NOMO-1 (cell line): ENCODE measurements around the gene FAM227B.
A peak's percentile ranks its signal among the peaks of the same experiment; 100 is the strongest.

Experiments used
- DNase-seq, 2 experiments: peaks; one replicate each; lab custom pipeline; 2025; ENCODE audit not compliant: unreplicated experiment in 2 of 2; lab: John Stamatoyannopoulos, UW

FAM227B gene, protein sequence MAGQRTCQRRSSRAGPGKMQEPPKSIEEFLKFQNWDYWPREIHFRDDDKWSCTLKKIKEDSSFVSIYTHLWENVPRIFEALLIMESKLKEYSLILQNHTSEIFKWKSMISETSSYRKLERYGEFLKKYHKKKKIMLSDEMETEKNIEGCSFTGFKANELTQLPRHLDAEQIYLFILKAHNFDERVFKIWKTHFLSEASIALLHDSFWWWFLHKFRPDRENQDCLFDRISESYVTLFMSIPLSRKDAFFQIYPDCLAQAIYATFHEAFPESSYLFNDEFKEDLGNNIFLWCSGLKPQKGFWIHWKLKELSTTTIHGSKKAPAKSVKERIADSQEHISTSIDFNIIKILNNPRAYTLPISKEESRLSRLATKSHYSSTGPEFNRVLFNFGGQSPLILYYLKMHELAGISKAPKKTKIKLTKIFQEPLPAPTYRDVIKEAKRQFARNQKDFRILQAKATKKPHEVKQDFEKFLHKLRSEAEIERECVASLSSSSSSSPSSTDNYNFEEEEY

DNA sequence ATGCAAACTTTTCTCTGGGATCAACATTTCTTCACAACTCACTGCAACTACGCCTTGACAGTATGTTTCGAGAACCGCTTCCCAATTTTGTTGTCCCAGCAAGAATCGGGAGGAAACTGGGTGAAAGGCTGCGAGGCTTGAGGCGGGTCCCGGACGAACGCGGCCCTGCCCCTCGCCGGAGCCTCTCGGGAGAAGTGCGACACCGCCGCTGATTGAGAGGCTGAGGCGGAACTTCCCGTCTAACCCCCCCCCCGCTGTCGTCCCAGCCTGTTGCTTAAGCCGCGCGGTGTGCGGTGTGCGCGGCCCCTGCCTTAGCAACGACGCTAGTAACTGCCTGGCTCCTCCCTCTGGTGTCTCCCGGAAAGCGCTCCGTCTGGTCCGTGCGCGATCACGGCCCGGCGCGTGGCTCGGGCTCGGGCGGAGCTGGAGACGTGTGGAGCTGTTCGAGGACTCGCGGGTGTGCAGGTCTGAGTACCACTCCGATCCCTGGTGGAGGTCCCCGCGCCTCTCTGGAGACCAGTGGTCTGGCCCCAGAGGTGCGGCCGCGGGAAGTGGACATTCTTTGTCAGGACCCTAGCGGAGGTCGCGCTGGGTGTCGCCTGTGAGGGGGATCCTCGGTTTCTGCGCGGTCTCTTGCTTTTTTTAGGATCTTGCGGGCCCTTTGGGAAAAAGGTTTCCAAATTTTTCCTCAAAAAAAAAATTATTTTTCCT, at the start of gene FAM227B, which contains the start of gene DTWD1:
TSS of gene FAM227B (minus strand) at position 161 of the 711 bp plus-strand sequence. CDS start 5,647 bp downstream, outside the sequence.
TSS of gene DTWD1 (plus strand) at position 391 of the 711 bp plus-strand sequence. CDS start 4,120 bp downstream, outside the sequence.
- peak; percentile 96 to 97 for DNase-seq

DNA sequence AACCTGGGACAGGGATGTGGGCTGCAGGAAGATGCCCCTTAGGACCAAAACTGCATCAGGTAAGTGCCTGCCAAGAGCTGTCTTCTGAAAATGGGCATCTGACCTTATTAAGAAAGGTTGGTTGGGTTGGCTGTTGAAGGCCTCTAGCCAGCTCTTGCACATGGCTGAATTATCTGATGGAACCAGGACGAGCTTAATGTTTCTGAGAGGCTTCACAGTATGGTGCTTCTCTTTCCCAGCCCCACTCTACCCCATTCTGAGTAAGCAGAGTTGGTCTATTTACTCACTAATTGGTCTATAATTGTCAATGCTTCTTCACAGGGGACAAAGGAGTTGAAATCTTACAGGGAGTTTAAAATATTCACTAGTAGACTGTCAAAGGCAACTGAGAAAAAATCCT, 48.7 kb upstream of the FAM227B start:
- DNase-seq = no peak

DNA sequence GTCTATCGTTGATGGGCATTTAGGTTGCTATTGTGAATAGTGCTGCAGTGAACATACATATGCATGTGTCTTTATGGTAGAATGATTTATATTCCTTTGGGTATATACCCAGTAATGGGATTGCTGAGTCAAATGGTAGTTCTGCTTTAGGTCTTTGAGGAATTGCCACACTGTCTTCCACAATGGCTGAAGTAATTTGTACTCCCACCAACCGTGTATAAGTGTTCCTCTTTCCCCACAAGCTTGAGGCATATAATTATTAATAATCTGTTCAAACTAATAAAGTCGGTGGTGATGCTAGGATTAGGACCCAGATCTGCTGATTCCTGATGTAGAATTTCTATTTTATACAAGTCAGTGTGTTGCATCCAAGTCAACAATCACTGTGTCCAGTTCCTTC, 45.9 kb upstream of the FAM227B start:
- DNase-seq = peak in 1 of 2 experiments; percentile 4

DNA sequence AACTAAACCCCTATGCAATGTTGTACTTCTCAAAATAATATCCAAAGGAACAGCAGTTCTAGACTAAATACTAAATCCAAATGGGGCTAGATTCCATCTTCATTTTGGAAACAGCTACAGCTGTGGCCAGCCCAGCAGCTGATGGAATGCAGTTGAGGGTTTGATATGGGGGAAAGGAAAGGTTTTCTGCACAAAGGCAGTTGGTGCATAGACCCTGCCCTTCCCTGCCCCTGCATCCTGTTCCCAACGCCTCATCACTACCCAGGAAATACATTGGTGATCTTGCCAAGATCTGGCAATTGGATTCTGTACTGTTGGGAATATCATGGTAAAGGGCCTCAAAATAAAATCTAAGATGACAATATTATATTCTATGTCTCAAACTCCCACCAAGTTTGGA, 44.1 kb upstream of the FAM227B start:
- DNase-seq = no peak

DNA sequence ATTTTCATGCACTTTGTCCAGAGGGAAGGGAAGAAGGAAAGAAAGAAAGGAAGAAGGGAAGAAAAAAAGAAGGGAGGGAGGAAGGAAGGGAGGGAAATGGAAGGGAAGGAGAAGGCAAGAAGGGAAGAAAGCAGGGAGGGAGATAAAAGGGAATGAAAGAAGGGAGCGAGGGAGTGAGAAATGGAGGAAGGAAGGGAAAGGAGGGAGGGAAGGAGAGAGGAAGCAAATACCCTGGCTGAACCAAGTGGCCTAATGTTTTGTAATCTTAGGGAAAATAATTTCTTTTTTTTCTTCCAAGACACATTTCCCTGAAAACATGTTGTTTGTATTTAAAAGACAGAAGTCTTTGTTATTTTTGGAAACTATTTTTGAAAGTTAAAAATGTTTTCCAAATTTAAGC, 36.1 kb upstream of the FAM227B start:
- DNase-seq = no peak

DNA sequence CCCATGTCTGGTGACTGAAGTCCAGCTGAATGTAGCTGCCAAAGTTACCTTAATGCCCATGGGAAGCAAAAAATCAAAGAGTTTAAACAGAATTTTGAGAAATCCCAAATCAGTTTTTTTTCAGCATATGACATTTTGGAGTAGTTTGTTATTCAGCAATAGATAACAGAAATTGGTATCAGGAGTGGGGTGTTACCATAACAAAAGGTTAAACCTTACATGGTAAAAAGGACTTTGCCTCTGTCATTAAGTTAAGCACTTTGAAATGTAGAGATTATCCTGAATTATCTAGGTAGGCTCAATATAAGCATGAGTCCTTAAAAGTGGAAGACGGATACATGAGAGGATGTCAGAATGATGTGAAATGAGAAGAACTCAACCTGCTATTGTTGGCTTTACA, 32.3 kb upstream of the FAM227B start:
- DNase-seq = no peak

DNA sequence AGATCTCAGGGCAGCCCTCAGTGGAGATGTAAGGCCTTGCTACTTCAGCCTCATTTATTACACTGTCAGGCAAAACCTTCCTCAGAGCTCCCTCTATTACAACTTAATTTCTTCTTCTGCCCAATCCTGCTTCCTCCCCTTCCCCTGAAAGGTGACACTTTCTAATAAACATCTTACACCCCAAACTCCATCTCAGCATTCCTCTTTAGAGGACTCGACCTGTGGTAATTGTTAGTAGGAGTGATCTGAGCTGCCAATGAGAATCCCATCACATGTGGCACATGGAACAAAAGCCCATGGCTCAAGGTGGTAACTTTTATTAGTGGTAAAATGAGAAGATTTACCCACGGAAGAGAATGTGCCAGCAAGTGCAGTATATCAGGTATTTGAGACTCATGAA, 30.1 kb upstream of the FAM227B start:
- no peak for DNase-seq

DNA sequence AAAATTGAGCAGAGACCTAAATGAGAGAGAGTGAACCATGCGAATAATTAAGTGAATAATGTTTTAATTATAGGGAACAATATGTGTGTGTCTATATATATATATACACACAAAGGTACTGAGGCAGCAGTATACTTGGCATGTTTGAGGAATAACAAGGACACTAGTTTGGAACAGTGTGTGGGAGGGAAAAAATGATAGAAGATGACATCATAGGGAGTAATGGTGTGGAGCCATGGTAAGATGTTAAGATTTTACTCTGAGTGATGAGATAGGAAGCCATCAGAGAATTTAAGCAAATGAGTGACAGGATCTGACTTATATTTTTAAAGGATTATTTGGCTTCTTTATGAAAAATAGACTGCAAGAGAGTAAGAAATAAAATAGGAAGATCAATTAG, 29.4 kb upstream of the FAM227B start:
- DNase-seq = no peak

DNA sequence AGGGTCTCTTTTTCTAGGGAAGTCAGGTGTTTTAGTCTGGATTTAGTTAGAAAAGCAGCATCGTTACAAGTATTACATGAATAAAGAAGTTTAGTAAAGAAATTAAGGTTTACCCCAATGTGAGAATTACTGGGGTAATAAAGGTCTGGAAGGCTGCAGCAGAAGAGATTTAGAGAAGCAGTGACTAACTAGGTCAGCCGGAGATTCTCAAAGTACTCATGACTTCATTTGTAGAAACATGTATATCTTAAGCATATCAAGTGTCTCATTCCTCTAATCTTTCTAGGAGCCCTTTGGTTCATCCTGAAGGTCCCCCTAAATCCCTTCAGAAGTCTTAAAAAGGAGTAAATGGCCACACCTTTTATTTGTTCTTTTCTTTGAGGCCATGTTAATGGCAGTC, 26.3 kb upstream of the FAM227B start:
- no peak for DNase-seq

DNA sequence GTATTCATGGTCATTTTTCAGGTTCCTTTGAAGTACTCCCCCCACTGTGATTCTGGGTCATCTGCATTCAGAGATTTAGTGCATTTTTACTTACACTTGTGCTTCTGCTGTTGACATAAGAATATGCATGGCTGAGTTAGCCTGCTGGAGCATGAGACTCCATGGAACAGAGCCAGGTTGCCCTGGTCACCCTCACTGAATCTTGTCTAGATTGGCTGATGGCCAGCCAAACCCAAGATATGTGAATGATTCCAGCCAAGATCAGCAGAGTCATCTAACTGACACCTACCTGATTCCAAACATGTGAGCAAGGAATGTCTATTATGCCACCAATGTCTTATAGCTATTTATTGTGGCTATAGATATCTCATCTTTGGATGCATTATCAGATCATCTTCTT, 25.3 kb upstream of the FAM227B start:
- DNase-seq = no peak

DNA sequence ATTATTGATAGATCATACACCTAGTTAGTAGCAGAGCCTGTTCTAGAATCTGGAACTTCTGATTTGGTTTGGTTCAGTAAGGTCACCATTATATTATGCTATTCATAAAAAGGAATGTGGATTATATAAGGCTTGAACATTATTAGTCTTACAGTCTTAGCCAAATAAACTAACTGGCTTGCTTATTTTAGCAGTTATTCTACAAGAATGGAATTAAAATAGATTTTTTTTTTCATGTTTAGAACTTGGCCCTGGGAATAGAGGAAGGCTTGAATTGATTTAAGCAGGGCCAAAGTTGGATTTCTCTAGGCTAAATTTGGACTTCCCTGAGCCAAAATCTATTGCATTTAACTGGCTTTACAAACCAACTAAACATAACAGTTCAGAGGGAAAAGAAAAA, 24.7 kb upstream of the FAM227B start:
- no peak for DNase-seq

DNA sequence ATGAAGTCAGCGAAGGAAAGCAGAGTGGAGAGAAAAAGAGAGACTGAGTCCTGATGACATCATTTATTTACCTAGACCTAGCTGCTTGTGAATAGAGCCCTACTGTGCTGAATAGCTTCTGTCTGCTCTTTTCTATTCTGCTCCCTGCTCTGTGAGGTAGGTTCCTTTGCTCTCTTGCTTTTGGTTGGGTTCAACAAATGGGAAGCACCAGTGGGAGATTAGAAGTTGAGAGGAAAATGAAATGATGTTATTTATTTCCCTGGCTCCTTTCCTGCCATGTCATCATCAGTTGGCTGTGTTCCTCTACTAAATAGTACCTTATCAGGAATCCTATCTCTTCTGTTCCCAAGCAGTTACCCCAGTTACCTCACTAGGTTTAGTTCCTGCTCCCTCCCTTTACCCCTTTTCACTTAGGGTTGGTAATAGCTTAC, 23.8 kb upstream of the FAM227B start:
- DNase-seq = no peak

DNA sequence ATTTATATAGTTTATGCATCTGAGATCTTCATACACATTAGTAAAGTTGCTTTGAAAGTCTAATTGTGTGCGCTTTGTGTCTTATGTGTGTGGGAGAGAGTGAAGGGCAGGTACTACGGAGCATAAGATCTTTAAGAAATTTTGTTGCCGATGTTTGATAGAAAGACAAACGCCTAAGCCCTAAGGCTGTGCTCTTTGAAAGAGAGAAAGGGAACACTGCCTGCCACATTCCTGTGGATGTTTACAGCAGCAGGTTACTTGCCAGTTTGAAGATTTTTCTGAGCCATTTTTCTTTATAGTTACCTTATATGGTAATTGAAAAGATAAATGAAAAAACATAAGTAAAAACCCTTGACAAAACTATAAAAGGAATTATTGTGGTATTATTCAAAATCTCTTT, 17.2 kb upstream of the FAM227B start:
- no peak for DNase-seq

DNA sequence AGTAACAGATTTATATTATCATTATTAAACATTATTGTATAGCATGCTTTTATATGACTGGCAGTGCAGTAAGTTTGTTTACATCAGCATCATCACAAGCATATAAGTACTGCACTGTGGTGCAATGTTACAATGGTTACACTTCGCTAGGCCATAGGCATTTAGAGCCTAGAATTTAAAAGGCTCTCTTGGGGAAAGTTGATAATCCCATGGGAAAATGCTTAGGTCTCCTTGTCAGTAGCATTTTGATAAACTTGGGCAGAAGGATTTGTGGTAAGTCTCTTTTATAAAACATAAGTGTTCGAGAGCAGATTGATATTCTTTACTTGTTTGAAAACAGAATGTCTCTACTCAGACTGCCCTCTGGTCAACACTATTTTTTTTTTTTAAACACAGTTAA, 7.8 kb upstream of the FAM227B start:
- no peak for DNase-seq

DNA sequence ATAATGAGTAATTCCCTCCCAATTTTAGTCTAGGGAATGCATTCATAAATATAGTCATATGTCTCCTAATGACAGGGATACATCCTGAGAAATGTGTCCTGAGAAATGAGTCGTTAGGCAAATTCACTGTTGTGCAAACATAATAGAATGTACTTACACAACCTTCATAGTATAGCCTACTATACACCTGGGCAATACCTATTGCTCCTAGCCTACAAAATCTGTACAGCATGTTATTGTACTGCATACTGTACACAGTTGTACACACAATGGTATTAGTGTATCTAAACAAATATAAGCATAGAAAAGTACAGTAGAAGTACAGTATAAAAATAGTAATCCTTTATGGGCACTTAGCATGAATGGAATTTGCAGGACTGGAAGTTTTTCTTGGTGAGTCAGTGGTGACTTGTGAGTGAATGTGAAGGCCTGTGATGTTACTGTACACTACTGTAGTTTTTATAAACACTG, 6.8 kb upstream of the FAM227B start:
- DNase-seq = no peak

DNA sequence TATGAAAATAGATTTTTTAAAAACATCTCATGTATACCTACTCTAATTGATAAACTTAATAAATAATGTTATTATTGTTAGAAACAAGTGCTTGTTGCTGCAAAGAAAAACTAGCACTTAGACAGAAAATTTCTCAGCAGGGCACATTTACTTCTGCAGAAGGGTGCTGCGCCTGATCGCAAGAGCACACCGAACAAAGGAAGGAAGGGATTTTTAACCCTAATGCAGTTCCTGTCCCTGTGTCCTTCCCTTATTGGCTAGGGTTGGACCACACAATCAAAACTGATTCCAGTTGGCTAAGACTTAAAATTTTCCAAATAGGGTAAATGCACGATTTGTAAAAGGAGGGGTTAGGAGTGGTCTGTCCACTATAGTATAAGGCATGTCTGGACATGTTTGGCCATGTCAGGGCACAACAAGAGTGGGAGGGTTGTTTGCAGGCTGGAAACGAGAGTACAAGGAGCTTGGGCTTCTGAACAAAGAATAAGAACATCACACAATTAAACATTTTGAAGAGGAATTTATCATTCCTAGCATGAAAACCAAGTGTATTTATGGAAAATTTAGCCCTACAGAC, 4.9 kb upstream of the FAM227B start:
- DNase-seq = no peak

DNA sequence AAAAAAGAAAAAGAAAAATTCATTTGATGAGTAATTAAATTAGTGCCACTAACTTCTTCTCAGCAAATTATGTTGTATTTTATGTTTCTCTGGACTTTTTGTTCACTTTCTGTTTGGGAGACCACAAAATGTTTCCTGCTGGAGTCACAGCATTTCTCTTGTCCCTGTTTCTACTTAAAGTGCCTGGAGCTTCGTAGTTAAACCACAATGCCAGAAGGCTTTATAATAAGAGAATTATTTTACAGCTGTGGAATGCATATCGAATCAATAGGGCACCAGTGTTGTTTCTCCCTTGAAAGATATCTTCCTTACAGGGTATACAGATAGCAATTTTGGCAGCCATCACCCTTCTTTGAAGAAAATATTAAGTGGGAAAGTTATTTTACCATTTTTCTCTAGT, 3.4 kb upstream of the FAM227B start:
- no peak for DNase-seq

DNA sequence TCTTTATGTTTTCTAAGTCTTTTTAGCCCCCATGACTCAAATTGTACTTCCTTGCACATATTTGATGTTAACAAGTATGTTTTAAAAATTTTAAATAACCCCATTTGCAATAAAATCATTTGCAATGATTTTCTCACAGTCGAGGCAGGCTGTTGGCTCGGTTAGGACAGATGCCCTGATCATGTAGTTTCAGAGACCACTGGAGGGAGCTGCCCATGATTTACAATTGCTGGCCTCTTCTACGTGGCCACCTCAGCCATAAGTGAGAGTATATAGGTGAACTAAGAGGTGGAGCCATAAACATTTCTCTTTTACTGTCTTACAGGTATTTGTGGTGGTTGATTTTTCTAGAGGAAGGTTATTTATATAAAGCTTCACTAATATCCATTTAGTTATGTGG, 1.9 kb upstream of the FAM227B start:
- DNase-seq = no peak

DNA sequence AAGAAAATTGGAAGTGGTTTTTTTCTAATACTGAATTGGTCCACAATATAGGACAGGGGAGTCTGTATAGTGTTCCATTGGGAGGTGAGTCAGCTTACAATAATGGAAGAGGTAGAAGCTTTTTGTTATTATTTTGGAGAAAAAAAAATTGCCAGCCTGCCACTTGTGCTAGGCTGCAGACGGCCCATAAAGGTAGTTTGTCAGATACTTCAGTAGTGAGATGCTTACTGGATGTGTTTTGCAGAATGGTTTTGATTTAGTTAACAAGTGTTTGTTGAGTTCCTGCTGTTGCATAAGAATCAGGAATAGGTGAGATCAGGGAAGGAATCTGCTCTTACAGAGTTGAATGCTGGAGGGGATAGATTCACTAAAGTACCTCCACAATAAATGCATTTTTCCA, 1.3 kb upstream of the FAM227B start:
- DNase-seq = no peak

DNA sequence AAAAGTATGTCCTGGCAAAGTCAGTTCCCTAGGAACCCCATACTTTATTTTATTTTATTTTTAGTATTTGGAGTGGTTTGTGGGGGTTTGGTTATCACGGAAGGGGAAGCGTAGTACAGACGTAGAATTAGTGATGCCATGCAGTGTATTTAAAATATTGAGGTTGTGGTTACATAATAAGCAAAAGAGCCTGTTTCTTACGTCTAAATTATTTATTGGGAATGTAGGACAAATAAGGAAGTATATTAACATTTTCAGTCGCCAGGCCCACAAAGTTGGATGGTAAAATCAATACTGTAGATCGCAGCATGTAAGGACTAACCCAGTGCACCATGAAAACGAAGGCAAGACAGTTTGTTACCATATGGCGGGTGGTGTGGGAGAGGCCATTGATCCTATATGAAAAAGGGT, 788 bp upstream of the FAM227B start:
- DNase-seq = peak; percentile 38 to 48

DNA sequence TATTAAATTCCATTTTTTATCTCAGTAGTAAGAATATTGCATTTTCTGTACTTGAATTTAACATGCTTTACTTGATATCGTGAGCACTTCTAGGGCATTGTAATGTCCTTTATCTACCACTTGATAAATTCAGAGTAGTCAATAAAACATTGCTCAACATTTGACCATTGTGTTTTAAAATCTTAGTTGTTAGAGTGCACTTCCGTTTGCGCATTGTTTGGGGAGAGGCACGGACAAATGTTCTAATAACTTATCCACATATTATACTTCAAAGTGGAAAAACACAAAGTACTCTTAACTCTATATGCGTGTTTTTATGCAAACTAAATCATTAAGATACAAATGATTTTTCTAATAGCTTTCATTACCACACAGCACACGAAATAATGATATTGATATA, 419 bp downstream of the FAM227B start:
- DNase-seq = peak; percentile 34 to 56
